ENCODE data around the gene PDE9A. TPM values are rescaled to one million over a fixed set of nuclear protein-coding genes. Genes with fewer than 3 reads are reported as not detected.

PDE9A gene
- 1.1 to 1.7 TPM (median 1.2 TPM) in 5 replicates for total RNA-seq (2022; extraction: Qiagen RNA extraction; ENCODE audit: low read depth)

DNA sequence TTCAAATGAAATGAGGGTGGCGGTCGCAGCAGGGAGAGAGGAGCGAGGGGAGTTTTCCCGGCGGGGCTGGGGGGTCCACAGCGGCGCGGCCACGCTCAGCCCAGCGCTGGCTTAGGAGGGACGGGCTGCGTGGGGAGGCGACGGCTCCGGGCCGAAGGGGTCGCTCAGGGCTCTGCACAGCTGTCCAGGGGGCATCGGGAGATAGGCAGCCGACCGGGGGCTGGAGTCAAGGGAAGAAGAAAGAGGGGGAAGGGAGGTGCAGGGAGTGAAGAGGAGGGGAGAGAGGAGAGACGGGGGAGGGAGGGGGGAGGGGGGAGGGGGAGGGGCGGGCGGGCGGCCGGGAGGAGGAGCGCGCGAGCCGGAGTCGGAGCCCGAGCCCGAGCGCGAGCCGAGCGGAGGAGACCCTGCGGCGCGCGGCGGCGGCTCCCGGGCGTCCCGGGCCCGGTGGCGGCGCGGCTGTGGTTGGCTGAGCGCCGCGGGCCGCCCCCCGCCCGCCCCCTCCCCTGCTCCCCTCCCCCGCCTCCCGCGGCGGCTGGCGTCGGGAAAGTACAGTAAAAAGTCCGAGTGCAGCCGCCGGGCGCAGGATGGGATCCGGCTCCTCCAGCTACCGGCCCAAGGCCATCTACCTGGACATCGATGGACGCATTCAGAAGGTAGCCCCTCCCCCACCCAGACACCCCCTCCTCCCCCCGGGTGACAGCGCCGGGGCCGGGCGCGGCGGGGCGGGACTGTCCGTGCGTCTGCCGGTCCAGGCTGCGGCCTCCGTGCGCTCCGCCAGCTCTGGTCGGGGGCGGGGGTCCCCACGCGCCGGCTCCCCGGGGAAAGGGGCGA is at the start of gene PDE9A:
Gene PDE9A, plus strand, starts transcription at position 391 of the 831 bp plus-strand sequence. Its CDS starts 194 bp downstream, at position 585.

Other genes starting within 250 kb of the PDE9A start
- 0.08 to 0.33 TPM (median 0.09 TPM) in 5 replicates for gene UBASH3A, start 249.7 kb upstream of the PDE9A start, total RNA-seq (2022; extraction: Qiagen RNA extraction; ENCODE audit: low read depth)
- gene RSPH1, start 157.4 kb upstream of the PDE9A start, total RNA-seq (2022; extraction: Qiagen RNA extraction; ENCODE audit: low read depth), result 0.68 to 1.3 TPM (median 0.91 TPM) in 5 replicates
- gene SLC37A1, start 139.8 kb upstream of the PDE9A start, total RNA-seq (2022; extraction: Qiagen RNA extraction; ENCODE audit: low read depth), result 3.6 to 4.4 TPM (median 3.8 TPM) in 5 replicates
- gene WDR4, start 225.9 kb downstream of the PDE9A start, total RNA-seq (2022; extraction: Qiagen RNA extraction; ENCODE audit: low read depth), result 21.3 to 33.4 TPM (median 30.7 TPM) in 5 replicates
- gene NDUFV3, start 239.7 kb downstream of the PDE9A start, total RNA-seq (2022; extraction: Qiagen RNA extraction; ENCODE audit: low read depth), result 20.0 to 27.8 TPM (median 20.5 TPM) in 5 replicates

Data from A549 treated with RU486 at 1 μM for 4 hours (cell line).